GM21576 (cell line): ENCODE measurements around the gene SEC14L2.
"Not testable (repeated sequence)": the region's sequence is repeated elsewhere in the genome, so short reads cannot be mapped to it uniquely, and the experiment has no call there.

Experiments
- ATAC-seq: cut with Tn5 transposase; IDR thresholded peaks from one replicate; pipeline ENCODE4 v1.9.1; 2021; ENCODE audit warnings: mild to moderate bottlenecking, moderate library complexity; ENCODE audit not compliant: unreplicated experiment

SEC14L2 gene

GRCh38 chr22:30425616-30426387, 29.0 kb downstream of the SEC14L2 start, which contains the start of gene MTFP1:
Gene MTFP1 (plus strand): TSS chr22:30425768. CDS start chr22:30425880, 112 bp downstream.
- no peak for ATAC-seq

GRCh38 chr22:30426388-30427353, 29.9 kb downstream of the SEC14L2 start:
- ATAC-seq: no peak

GRCh38 chr22:30427871-30428270, 31.1 kb downstream of the SEC14L2 start:
- no peak for ATAC-seq

- no peak for ATAC-seq
Observed at GRCh38 chr22:30429887-30430286, 33.1 kb downstream of the SEC14L2 start.

- ATAC-seq: no peak
Observed at GRCh38 chr22:30430933-30431332, 34.1 kb downstream of the SEC14L2 start.

- no peak for ATAC-seq
Observed at GRCh38 chr22:30432096-30432495, 35.3 kb downstream of the SEC14L2 start.

- ATAC-seq: no peak
Observed at GRCh38 chr22:30432520-30432919, 35.7 kb downstream of the SEC14L2 start.

GRCh38 chr22:30433227-30433626, 36.4 kb downstream of the SEC14L2 start:
- no peak for ATAC-seq

GRCh38 chr22:30433773-30434172, 37.0 kb downstream of the SEC14L2 start:
- ATAC-seq: no peak

- no peak for ATAC-seq
Observed at GRCh38 chr22:30434843-30435242, 38.0 kb downstream of the SEC14L2 start.

- no peak for ATAC-seq
Observed at GRCh38 chr22:30435674-30436126, 38.9 kb downstream of the SEC14L2 start.

GRCh38 chr22:30436196-30436595, 39.4 kb downstream of the SEC14L2 start:
- ATAC-seq: no peak

GRCh38 chr22:30438559-30438958, 41.7 kb downstream of the SEC14L2 start:
- ATAC-seq: no peak

- no peak for ATAC-seq
Observed at GRCh38 chr22:30439226-30439625, 42.4 kb downstream of the SEC14L2 start.

- no peak for ATAC-seq
Observed at GRCh38 chr22:30439836-30440235, 43.0 kb downstream of the SEC14L2 start.

GRCh38 chr22:30441088-30441487, 44.3 kb downstream of the SEC14L2 start:
- ATAC-seq: no peak

- no peak for ATAC-seq
Observed at GRCh38 chr22:30444632-30445437, 48.0 kb downstream of the SEC14L2 start.

- ATAC-seq: no peak
Observed at GRCh38 chr22:30445438-30446145, 48.8 kb downstream of the SEC14L2 start.

- ATAC-seq: no peak
Observed at GRCh38 chr22:30447656-30448055, 50.8 kb downstream of the SEC14L2 start.

- not testable (repeated sequence) for ATAC-seq
Observed at GRCh38 chr22:30451488-30451887, 54.7 kb downstream of the SEC14L2 start.
